ENCODE data around the gene COPB1. TPM values are rescaled to one million over a fixed set of nuclear protein-coding genes. Genes with fewer than 3 reads are reported as not detected.

The COPB1 gene
- total RNA-seq, 6 donors from 2014 or later, result 56.2 to 139 (median 84.2) TPM

- ATAC-seq (ENCODE audit: low FRiP score in 2 of 2), result no peak
- WGBS, 2 donors, result 53 to 72% methylated on average over 3 of the region's 3 CpGs
- no peaks in the 10 kb centered on the region for H3K27me3 ChIP-seq
- no peak for TF ChIP-seq EP300 (IDR thresholded peaks at IDR 0.05)
- DNase-seq, result no peak
- no peak overlapping the region for H3K4me3 ChIP-seq
- no peaks in the 10 kb centered on the region for H3K4me1 ChIP-seq
- no peaks in the 10 kb centered on the region for H3K36me3 ChIP-seq
- no peak overlapping the region for H3K27ac ChIP-seq
- no peaks in the 10 kb centered on the region for H3K9me3 ChIP-seq
Measured at GRCh38 chr11:14529321-14529720, 29.7 kb upstream of the COPB1 start.

GRCh38 chr11:14522801-14523200 lies 23.2 kb upstream of the COPB1 start:
- Histone ChIP-seq H3K27ac (no peak overlapping the region), H3K9me3 (no peaks in the 10 kb centered on the region), H3K27me3 (no peaks in the 10 kb centered on the region), H3K4me3 (no peak overlapping the region), H3K4me1 (peaks cover 14 to 21% (median 18%) of the 10 kb centered on the region in 4 donors), H3K36me3 (peaks cover 0 to 7% (median 4%) of the 10 kb centered on the region in 4 donors)
- 96 to 100% methylated on average over 1 of the region's 1 CpG for WGBS, 2 donors
- ATAC-seq (ENCODE audit: low FRiP score in 2 of 2) (no peak), DNase-seq (no peak)
- TF ChIP-seq EP300 (IDR thresholded peaks at IDR 0.05) (no peak), POLR2AphosphoS5 (IDR thresholded peaks at IDR 0.05) (no peak), POLR2A (IDR thresholded peaks at IDR 0.05) (no peak)
- TF ChIP-seq, protein P1, sequence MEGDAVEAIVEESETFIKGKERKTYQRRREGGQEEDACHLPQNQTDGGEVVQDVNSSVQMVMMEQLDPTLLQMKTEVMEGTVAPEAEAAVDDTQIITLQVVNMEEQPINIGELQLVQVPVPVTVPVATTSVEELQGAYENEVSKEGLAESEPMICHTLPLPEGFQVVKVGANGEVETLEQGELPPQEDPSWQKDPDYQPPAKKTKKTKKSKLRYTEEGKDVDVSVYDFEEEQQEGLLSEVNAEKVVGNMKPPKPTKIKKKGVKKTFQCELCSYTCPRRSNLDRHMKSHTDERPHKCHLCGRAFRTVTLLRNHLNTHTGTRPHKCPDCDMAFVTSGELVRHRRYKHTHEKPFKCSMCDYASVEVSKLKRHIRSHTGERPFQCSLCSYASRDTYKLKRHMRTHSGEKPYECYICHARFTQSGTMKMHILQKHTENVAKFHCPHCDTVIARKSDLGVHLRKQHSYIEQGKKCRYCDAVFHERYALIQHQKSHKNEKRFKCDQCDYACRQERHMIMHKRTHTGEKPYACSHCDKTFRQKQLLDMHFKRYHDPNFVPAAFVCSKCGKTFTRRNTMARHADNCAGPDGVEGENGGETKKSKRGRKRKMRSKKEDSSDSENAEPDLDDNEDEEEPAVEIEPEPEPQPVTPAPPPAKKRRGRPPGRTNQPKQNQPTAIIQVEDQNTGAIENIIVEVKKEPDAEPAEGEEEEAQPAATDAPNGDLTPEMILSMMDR (IDR thresholded peaks at IDR 0.05), result no peak

DNA sequence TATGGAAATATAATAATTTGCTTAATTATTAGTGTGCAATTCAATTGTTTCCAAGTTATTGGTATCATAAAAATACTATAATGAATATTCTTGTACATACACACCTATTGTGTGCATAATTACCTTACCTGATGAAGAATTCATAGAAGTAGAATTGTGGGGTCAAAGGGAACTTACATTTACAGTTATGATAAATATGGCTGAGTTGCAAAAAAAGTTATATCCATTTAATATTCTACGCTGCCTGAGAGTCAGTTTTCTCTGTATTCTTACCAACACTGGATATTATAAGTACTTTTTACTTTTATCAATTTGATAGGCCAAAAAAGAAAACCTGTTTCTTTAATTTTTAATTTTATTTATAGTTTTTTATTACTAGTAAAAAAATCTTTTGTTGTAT lies 22.6 kb upstream of the COPB1 start:
- H3K9me3 ChIP-seq, result no peaks in the 10 kb centered on the region
- TF ChIP-seq POLR2A (IDR thresholded peaks at IDR 0.05), result no peak
- TF ChIP-seq, protein P1 (IDR thresholded peaks at IDR 0.05), result no peak
- TF ChIP-seq EP300 (IDR thresholded peaks at IDR 0.05), result no peak
- TF ChIP-seq POLR2AphosphoS5 (IDR thresholded peaks at IDR 0.05), result no peak
- H3K27me3 ChIP-seq, result no peaks in the 10 kb centered on the region
- ATAC-seq (ENCODE audit: low FRiP score in 2 of 2) (no peak), DNase-seq (no peak)
- 98 to 100% methylated on average over 1 of the region's 1 CpG for WGBS, 2 donors
- H3K36me3 ChIP-seq, result peaks cover 1 to 10% (median 9%) of the 10 kb centered on the region in 4 donors
- H3K4me3 ChIP-seq, result no peak overlapping the region
- H3K27ac ChIP-seq, result no peak overlapping the region
- H3K4me1 ChIP-seq, result peaks cover 14 to 23% (median 18%) of the 10 kb centered on the region in 4 donors

GRCh38 chr11:14520747-14521151 lies 21.1 kb upstream of the COPB1 start:
- Histone ChIP-seq H3K4me3 (peak overlapping the region; percentile 7 to 85 (median 76)), H3K36me3 (peaks cover 12 to 25% (median 23%) of the 10 kb centered on the region in 4 donors), H3K27ac (peak overlapping the region; percentile 92 to 96 (median 95)), H3K9me3 (no peaks in the 10 kb centered on the region), H3K27me3 (no peaks in the 10 kb centered on the region), H3K4me1 (peaks cover 14 to 23% (median 18%) of the 10 kb centered on the region in 4 donors)
- 18 to 19% methylated on average over 11 of the region's 11 CpGs for WGBS, 2 donors
- DNase-seq, result no peak
- no peak for ATAC-seq (ENCODE audit: low FRiP score in 2 of 2)
- TF ChIP-seq POLR2AphosphoS5 (IDR thresholded peaks at IDR 0.05) (no peak), EP300 (IDR thresholded peaks at IDR 0.05) (no peak), POLR2A (IDR thresholded peaks at IDR 0.05) (no peak)
- TF ChIP-seq, protein P1 (IDR thresholded peaks at IDR 0.05), result no peak

GRCh38 chr11:14519917-14520746 lies 20.5 kb upstream of the COPB1 start, which contains the start of gene PSMA1:
Gene PSMA1, minus strand, starts transcription at chr11:14520386. Its CDS starts 87 bp downstream, at chr11:14520299.
- Histone ChIP-seq H3K27ac (peak within 1 kb of the TSS; percentile 92 to 96 (median 95)), H3K36me3 (peaks cover 14 to 30% (median 27%) of the 10 kb centered on the region in 4 donors), H3K4me1 (peaks cover 14 to 23% (median 18%) of the 10 kb centered on the region in 4 donors), H3K9me3 (no peaks in the 10 kb centered on the region), H3K27me3 (no peaks in the 10 kb centered on the region), H3K4me3 (peak within 1 kb of the TSS; percentile 71 to 85 (median 76))
- DNase-seq (peak; percentile 95 to 98), ATAC-seq (ENCODE audit: low FRiP score in 2 of 2) (peak; percentile 99)
- WGBS, 2 donors, result 0% methylated on average over 13 to 51 of the region's 56 CpGs
- TF ChIP-seq POLR2A (IDR thresholded peaks at IDR 0.05), result peak; percentile 7 to 86 (median 74)
- TF ChIP-seq POLR2AphosphoS5 (IDR thresholded peaks at IDR 0.05), result peak; percentile 79 to 93
- TF ChIP-seq EP300 (IDR thresholded peaks at IDR 0.05), result peak in 1 of 4 donors; percentile 51
- TF ChIP-seq, protein P1 (IDR thresholded peaks at IDR 0.05), result peak; percentile 31 to 94 (median 86)

All from upper lobe of left lung (tissue), 6 donors.